Gastrocnemius medialis (tissue), 4 donors: ENCODE results near the gene NCMAP. TPM values are rescaled to one million over a fixed set of nuclear protein-coding genes. Genes with fewer than 3 reads are reported as not detected.

Experiments used
- ATAC-seq, 2 donors: fragments of 150-250 bp; one replicate each; pipeline ENCODE4 v1.9.1; 2016
- DNase-seq, 2 donors: peaks; one replicate each; pipeline ENCODE4 v3.0.0-alpha.2; 2019
- H3K27ac ChIP-seq, 4 donors: fragments of 200-600 bp; sonication (generic); 1 replicate in 1 of 4; 2 replicates in 3 of 4; pipeline ENCODE4 v1.5.1; 2016 to 2018; ENCODE audit warnings: mild to moderate bottlenecking in 2 of 4, moderate library complexity in 1 of 4
- H3K27me3 ChIP-seq, 3 donors: fragments of 200-600 bp; sonication (generic) in 2 of 3; 1 replicate in 1 of 3; 2 replicates in 2 of 3; pipeline versions ENCODE4 v1.5.1 to v1.6.0; 2016 to 2019; ENCODE audit warnings: mild to moderate bottlenecking in 1 of 3, moderate library complexity in 1 of 3
- H3K36me3 ChIP-seq, 2 donors: fragments of 200-600 bp; sonication (generic) in 1 of 2; one replicate each; pipeline ENCODE4 v1.5.1; 2017 to 2018
- H3K4me1 ChIP-seq, 2 donors: fragments of 200-600 bp; sonication (generic) in 1 of 2; one replicate each; pipeline ENCODE4 v1.5.1; 2016 to 2017; ENCODE audit warnings: mild to moderate bottlenecking in 2 of 2
- H3K4me3 ChIP-seq, 4 donors: fragments of 200-600 bp; sonication (generic) in 3 of 4; 1 replicate in 1 of 4; 2 replicates in 3 of 4; pipeline ENCODE4 v1.5.1; 2016 to 2019; ENCODE audit warnings: mild to moderate bottlenecking in 2 of 4
- H3K9me3 ChIP-seq, 3 donors: fragments of 200-600 bp; sonication (generic) in 2 of 3; 1 replicate in 1 of 3; 2 replicates in 2 of 3; pipeline ENCODE4 v1.5.1; 2016 to 2019
- POLR2A ChIP-seq, 2 donors: fragments of 450-650 bp; IDR thresholded peaks; one replicate each; pipeline ENCODE4 v1.6.1; 2017; ENCODE audit warnings: antibody characterized with exemption in 2 of 2, mild to moderate bottlenecking in 2 of 2, moderate library complexity in 2 of 2
- in situ Hi-C, 4 donors: fragments of 200-750 bp; cut with MboI; loops; one replicate each; pipeline versions ENCODE4 v1.15.0 to v1.8.0; 2017; ENCODE audit warnings: low sequenced_read_pairs in 4 of 4
- intact Hi-C: fragments of 100-400 bp; cut with DNase I; formaldehyde crosslinking; loops from one replicate; pipeline ENCODE4 v1.15.1; 2023; ENCODE audit warnings: low total_unique reads
- total RNA-seq, 4 donors: library from RNA; depleted of rRNA; stranded (reverse); fragments of >200 nt; gene quantifications; one replicate each; pipeline versions ENCODE4 v1.1.0 to v1.2.3, GENCODE V29; 2016
- TF ChIP-seq, protein P1 (sequence below), 5 experiments: fragments of 450-650 bp in 3 of 5; fragments of 200-600 bp in 2 of 5; sonication (generic) in 2 of 5; IDR thresholded peaks in 4 of 5; conservative IDR thresholded peaks in 1 of 5; 1 replicate in 4 of 5; 2 replicates in 1 of 5; pipeline ENCODE4 v1.5.1; 2016 to 2019; ENCODE audit warnings: antibody characterized with exemption in 5 of 5, mild to moderate bottlenecking in 3 of 5, moderate library complexity in 3 of 5

Gene NCMAP
- total RNA-seq, 4 donors from 2014 or later: 0.09 TPM; not detected in 3

- Histone ChIP-seq H3K27ac (no peak overlapping the region), H3K4me1 (no peaks in the 10 kb centered on the region), H3K4me3 (no peak overlapping the region), H3K9me3 (no peaks in the 10 kb centered on the region), H3K36me3 (no peaks in the 10 kb centered on the region), H3K27me3 (no peaks in the 10 kb centered on the region)
- intact Hi-C loops: no loop called here
- in situ Hi-C loops: no loop called here
- TF ChIP-seq, protein P1, sequence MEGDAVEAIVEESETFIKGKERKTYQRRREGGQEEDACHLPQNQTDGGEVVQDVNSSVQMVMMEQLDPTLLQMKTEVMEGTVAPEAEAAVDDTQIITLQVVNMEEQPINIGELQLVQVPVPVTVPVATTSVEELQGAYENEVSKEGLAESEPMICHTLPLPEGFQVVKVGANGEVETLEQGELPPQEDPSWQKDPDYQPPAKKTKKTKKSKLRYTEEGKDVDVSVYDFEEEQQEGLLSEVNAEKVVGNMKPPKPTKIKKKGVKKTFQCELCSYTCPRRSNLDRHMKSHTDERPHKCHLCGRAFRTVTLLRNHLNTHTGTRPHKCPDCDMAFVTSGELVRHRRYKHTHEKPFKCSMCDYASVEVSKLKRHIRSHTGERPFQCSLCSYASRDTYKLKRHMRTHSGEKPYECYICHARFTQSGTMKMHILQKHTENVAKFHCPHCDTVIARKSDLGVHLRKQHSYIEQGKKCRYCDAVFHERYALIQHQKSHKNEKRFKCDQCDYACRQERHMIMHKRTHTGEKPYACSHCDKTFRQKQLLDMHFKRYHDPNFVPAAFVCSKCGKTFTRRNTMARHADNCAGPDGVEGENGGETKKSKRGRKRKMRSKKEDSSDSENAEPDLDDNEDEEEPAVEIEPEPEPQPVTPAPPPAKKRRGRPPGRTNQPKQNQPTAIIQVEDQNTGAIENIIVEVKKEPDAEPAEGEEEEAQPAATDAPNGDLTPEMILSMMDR (IDR thresholded peaks at IDR 0.05 in 4 of 5, conservative IDR thresholded peaks at IDR 0.05 in 1 of 5): no peak
- no peak for TF ChIP-seq POLR2A (IDR thresholded peaks at IDR 0.05)
- no peak for DNase-seq
- ATAC-seq: no peak
Observed at GRCh38 chr1:24535021-24535424, 20.9 kb upstream of the NCMAP start.

DNA sequence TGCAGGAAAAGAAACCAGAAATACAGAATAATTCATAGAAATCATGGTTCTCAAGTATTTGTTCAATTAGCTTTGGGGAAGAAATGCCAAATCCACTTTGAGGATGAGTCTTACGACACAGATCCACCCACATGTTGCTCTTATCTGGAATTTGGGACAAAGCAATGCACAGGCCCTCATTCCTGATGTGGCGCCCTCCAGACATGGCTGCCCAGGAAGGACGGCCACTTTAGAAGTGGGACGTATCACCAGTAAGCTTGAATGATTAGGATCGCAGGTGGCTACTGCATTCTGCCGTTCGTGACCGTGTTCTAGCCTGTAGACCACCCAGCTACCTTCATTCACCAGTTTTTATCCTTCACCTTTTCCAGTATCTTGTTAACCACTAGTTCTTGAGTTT, 20.1 kb upstream of the NCMAP start:
- H3K4me3 ChIP-seq: no peak overlapping the region
- ATAC-seq: no peak
- H3K27me3 ChIP-seq: no peaks in the 10 kb centered on the region
- H3K36me3 ChIP-seq: no peaks in the 10 kb centered on the region
- in situ Hi-C loops (no loop called here), intact Hi-C loops (no loop called here)
- DNase-seq: no peak
- TF ChIP-seq POLR2A (IDR thresholded peaks at IDR 0.05): no peak
- TF ChIP-seq, protein P1 (IDR thresholded peaks at IDR 0.05 in 4 of 5, conservative IDR thresholded peaks at IDR 0.05 in 1 of 5): no peak
- no peaks in the 10 kb centered on the region for H3K9me3 ChIP-seq
- no peak overlapping the region for H3K27ac ChIP-seq
- H3K4me1 ChIP-seq: no peaks in the 10 kb centered on the region

GRCh38 chr1:24536391-24536840, 19.5 kb upstream of the NCMAP start:
- intact Hi-C loops: no loop called here
- H3K36me3 ChIP-seq: no peaks in the 10 kb centered on the region
- DNase-seq: no peak
- no peak overlapping the region for H3K27ac ChIP-seq
- ATAC-seq: no peak
- in situ Hi-C loops: no loop called here
- H3K27me3 ChIP-seq: no peaks in the 10 kb centered on the region
- no peaks in the 10 kb centered on the region for H3K9me3 ChIP-seq
- no peak overlapping the region for H3K4me3 ChIP-seq
- no peaks in the 10 kb centered on the region for H3K4me1 ChIP-seq
- TF ChIP-seq POLR2A (IDR thresholded peaks at IDR 0.05): no peak
- TF ChIP-seq, protein P1 (IDR thresholded peaks at IDR 0.05 in 4 of 5, conservative IDR thresholded peaks at IDR 0.05 in 1 of 5): no peak

DNA sequence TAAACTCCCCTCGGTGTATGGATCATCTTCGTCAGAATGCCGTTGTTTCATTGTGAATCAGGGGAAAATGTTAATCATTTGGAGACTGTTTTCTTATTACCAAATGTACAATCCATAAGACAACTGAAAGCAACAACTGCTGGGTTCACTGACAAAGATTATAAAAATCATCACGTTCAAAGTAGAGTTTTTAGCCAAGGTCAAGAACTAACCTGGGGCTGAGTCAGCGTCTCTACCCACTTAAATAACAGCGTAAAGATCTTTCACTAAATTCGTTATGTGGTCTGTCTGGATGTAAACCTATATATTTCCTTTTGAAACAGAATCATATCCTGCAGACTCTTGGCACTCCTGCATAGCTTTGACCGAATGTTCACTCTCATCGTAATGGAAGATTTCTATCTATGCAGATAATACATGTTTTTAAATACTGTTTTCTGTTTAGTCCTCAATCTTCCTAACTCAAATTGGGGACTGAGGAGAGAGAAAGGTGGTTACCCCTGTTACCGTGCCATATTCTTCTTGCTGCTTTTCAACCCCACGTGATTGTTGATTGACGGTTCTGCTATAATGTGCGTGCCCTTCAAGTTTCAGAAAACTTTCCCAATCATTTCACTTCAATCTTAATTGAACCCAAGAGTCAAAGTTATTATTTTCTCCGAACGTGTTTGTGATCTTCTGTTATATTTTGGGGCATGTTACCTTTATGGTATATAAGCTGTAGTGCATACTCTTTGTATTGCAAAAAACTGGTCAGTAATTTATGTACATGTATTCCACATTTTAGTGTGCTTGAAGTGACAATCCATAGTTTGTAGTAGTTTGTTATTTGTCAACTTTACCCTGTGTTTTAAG, 15.6 kb upstream of the NCMAP start:
- Histone ChIP-seq H3K36me3 (no peaks in the 10 kb centered on the region), H3K4me1 (no peaks in the 10 kb centered on the region), H3K9me3 (no peaks in the 10 kb centered on the region), H3K27me3 (no peaks in the 10 kb centered on the region), H3K4me3 (no peak overlapping the region), H3K27ac (no peak overlapping the region)
- DNase-seq (no peak), ATAC-seq (no peak)
- in situ Hi-C loops: loop anchor here in 1 of 4 donors (10.0 kb wide), 1 partner anchor 95 kb away; no protein-coding TSS in a partner anchor
- no peak for TF ChIP-seq POLR2A (IDR thresholded peaks at IDR 0.05)
- TF ChIP-seq, protein P1 (IDR thresholded peaks at IDR 0.05 in 4 of 5, conservative IDR thresholded peaks at IDR 0.05 in 1 of 5): no peak
- intact Hi-C loops: no loop called here
